K562 (cell line): ENCODE results near the gene LRRC37B. TPM values are rescaled to one million over a fixed set of nuclear protein-coding genes. Genes with fewer than 3 reads are reported as not detected.

Experiments
- BRD9 ChIP-seq: fragments of 450-650 bp; IDR thresholded peaks from 2 replicates; pipeline ENCODE4 v1.6.1; 2018; ENCODE audit warnings: low read depth; ENCODE audit not compliant: partially characterized antibody
- E2F6 ChIP-seq, 2 experiments: IDR thresholded peaks; 2 replicates each; pipeline ENCODE4 v1.6.1; 2011; ENCODE audit warnings: borderline replicate concordance in 1 of 2, control low read depth in 1 of 2, low read depth in 1 of 2, low read length in 1 of 2, mild to moderate bottlenecking in 1 of 2, mixed read lengths in 1 of 2, moderate library complexity in 1 of 2; ENCODE audit not compliant: insufficient read depth in 1 of 2, insufficient read length in 1 of 2, poor library complexity in 1 of 2, severe bottlenecking in 1 of 2; ENCODE audit errors: extremely low read depth in 1 of 2
- E2F8 ChIP-seq: fragments of 450-650 bp; IDR thresholded peaks from 2 replicates; pipeline ENCODE4 v1.7.1; 2018; ENCODE audit warnings: mild to moderate bottlenecking, low read depth; ENCODE audit not compliant: partially characterized antibody
- EP400 ChIP-seq: fragments of 450-650 bp; IDR thresholded peaks from 2 replicates; pipeline ENCODE4 v1.6.1; 2017; ENCODE audit warnings: antibody characterized with exemption, mild to moderate bottlenecking, moderate library complexity
- ETS2 ChIP-seq: IDR thresholded peaks from 2 replicates; pipeline ENCODE4 v1.6.1; 2016; ENCODE audit warnings: borderline replicate concordance, missing genetic modification characterization, mild to moderate bottlenecking, moderate library complexity, missing compliant biosample characterization; ENCODE audit not compliant: poor library complexity, severe bottlenecking
- HNRNPK ChIP-seq: fragments of 200-400 bp; formaldehyde crosslinking; IDR thresholded peaks from one replicate; pipeline ENCODE4 v1.6.1; 2018; ENCODE audit warnings: mild to moderate bottlenecking, low read depth, low read length; ENCODE audit not compliant: poor library complexity, severe bottlenecking
- LARP7 ChIP-seq: fragments of 450-650 bp; IDR thresholded peaks from 2 replicates; pipeline ENCODE4 v1.6.1; 2016
- LCOR ChIP-seq: sonication (generic); formaldehyde crosslinking; IDR thresholded peaks from 2 replicates; pipeline ENCODE4 v1.8.0; 2022; ENCODE audit warnings: mild to moderate bottlenecking, missing genetic modification reagents
- MYBL2 ChIP-seq, 2 experiments: fragments of 450-650 bp in 1 of 2; sonication (generic) in 1 of 2; formaldehyde crosslinking in 1 of 2; IDR thresholded peaks; 2 replicates each; pipeline versions ENCODE4 v1.6.1 to v1.8.1; 2017 to 2022; ENCODE audit warnings: borderline replicate concordance in 1 of 2, inconsistent platforms in 1 of 2, low read depth in 1 of 2, mild to moderate bottlenecking in 1 of 2, missing genetic modification reagents in 1 of 2, moderate library complexity in 1 of 2
- NCOA6 ChIP-seq: fragments of 450-650 bp; IDR thresholded peaks from 2 replicates; pipeline ENCODE4 v1.6.1; 2017; ENCODE audit warnings: mild to moderate bottlenecking
- NFE2 ChIP-seq: IDR thresholded peaks from 2 replicates; pipeline ENCODE4 v1.6.1; 2014; ENCODE audit warnings: antibody characterized with exemption, low read depth
- NONO ChIP-seq, 2 experiments: fragments of 200-400 bp in 1 of 2; fragments of 450-650 bp in 1 of 2; formaldehyde crosslinking in 1 of 2; IDR thresholded peaks; 2 replicates each; pipeline ENCODE4 v1.6.1; 2017; ENCODE audit warnings: low read depth in 2 of 2, mild to moderate bottlenecking in 2 of 2, moderate library complexity in 2 of 2, low read length in 1 of 2
- POLR2A ChIP-seq: fragments of 450-650 bp; conservative IDR thresholded peaks from 2 replicates; pipeline ENCODE4 v1.6.1; 2016
- RBBP5 ChIP-seq: fragments of 200-600 bp; sonication (generic); IDR thresholded peaks from 2 replicates; pipeline ENCODE4 v1.6.1; 2012; ENCODE audit warnings: borderline replicate concordance, mild to moderate bottlenecking, low read length, control low read depth, inconsistent platforms; ENCODE audit not compliant: insufficient read depth, poor library complexity, severe bottlenecking
- RBFOX2 ChIP-seq: fragments of 200-400 bp; formaldehyde crosslinking; IDR thresholded peaks from 2 replicates; pipeline ENCODE4 v1.6.1; 2017; ENCODE audit warnings: low read depth, mild to moderate bottlenecking, low read length, moderate library complexity
- SAP30 ChIP-seq: fragments of 200-600 bp; sonication (generic); IDR thresholded peaks from 2 replicates; pipeline ENCODE4 v1.6.1; 2012; ENCODE audit warnings: borderline replicate concordance, low read depth, mild to moderate bottlenecking, moderate library complexity, low read length, control low read depth, inconsistent platforms; ENCODE audit not compliant: insufficient read depth, poor library complexity, severe bottlenecking
- SMARCA4 ChIP-seq: fragments of 450-650 bp; IDR thresholded peaks from 2 replicates; pipeline ENCODE4 v1.6.1; 2016
- SMARCC2 ChIP-seq: fragments of 450-650 bp; IDR thresholded peaks from 2 replicates; pipeline ENCODE4 v1.6.1; 2017; ENCODE audit warnings: antibody characterized with exemption, moderate library complexity, mild to moderate bottlenecking, low read depth
- TAF1 ChIP-seq: IDR thresholded peaks from 2 replicates; pipeline ENCODE4 v1.6.1; 2011; ENCODE audit warnings: mild to moderate bottlenecking, low read length, moderate library complexity; ENCODE audit not compliant: insufficient read depth, control insufficient read depth, severe bottlenecking; ENCODE audit errors: extremely low read depth
- ZBTB7A ChIP-seq: IDR thresholded peaks from 2 replicates; pipeline ENCODE4 v1.6.1; 2011; ENCODE audit warnings: low read depth, mild to moderate bottlenecking, low read length, moderate library complexity, borderline replicate concordance; ENCODE audit not compliant: control insufficient read depth
- ZFX ChIP-seq: sonication (generic); formaldehyde crosslinking; IDR thresholded peaks from 2 replicates; pipeline ENCODE4 v1.8.0; 2022; ENCODE audit warnings: mild to moderate bottlenecking, missing genetic modification reagents, moderate library complexity
- ZNF263 ChIP-seq: sonication (generic); formaldehyde crosslinking; IDR thresholded peaks from 2 replicates; pipeline ENCODE4 v1.8.0; 2022; ENCODE audit warnings: mild to moderate bottlenecking, missing genetic modification reagents, borderline replicate concordance
- ZNF316 ChIP-seq: fragments of 450-650 bp; IDR thresholded peaks from 2 replicates; pipeline ENCODE4 v1.6.1; 2016
- polyA plus RNA-seq, 8 experiments: library from polyadenylated mRNA; depleted of rRNA in 4 of 8; stranded (reverse) in 5 of 8; unstranded in 3 of 8; fragments of >200 nt; fragmentation: Nextera tagmentation in 2 of 8; fragmentation: Illumina TruSeq in 1 of 8; extraction: Ambion mirVana in 2 of 8; extraction: Trizol in 1 of 8; gene quantifications; 2 replicates each; pipeline versions ENCODE4 v1.2.1 to v1.2.3, GENCODE V29; 2011 to 2014; ENCODE audit warnings: inconsistent platforms in 1 of 8, missing spikeins in 1 of 8
- total RNA-seq, 7 experiments: library from RNA; depleted of rRNA in 6 of 7; stranded (reverse); fragments of >200 nt in 6 of 7; fragmentation: Illumina TruSeq in 2 of 7; extraction: Trizol in 2 of 7; gene quantifications; 2 replicates each; pipeline versions ENCODE4 v1.2.1 to v1.2.3, GENCODE V29; 2011 to 2021; ENCODE audit warnings: low replicate concordance in 1 of 7

Gene LRRC37B
- total and polyA plus RNA-seq, 9 of the 15 experiments (the other 6 are each of a cell fraction or from before 2014, with no cell fraction given), result 2.7 to 19.8 (median 12.4) TPM

GRCh38 chr17:32007463-32008298 is 498 bp downstream of the LRRC37B start (continued):
- TF ChIP-seq E2F8 (peak; percentile 30), HNRNPK (no peak), SMARCA4 (peak; percentile 33), ZBTB7A (peak; percentile 58; the same call in 1 of the 2 replicates), ZNF316 (0 out of 2 replicates have a peak, but pooled peaks have one; percentile 33), POLR2A (0 out of 2 replicates have a peak, but pooled peaks have one; percentile 16), RBFOX2 (0 out of 2 replicates have a peak, but pooled peaks have one; percentile 43), LCOR (CRISPR knock-in tag) (no peak), SAP30 (peak; percentile 11), NONO (IDR thresholded peaks at IDR 0.05; ENCODE audit: low read depth in 2 of 2, low read length in 1 of 2) (peak in 1 of 2 experiments; percentile 68; a peak in 1 of 4 replicates), RBBP5 (peak; percentile 72), NCOA6 (no peak), E2F6 (IDR thresholded peaks at IDR 0.05; ENCODE audit: borderline replicate concordance in 1 of 2, extremely low read depth in 1 of 2, insufficient read depth in 1 of 2, insufficient read length in 1 of 2, low read depth in 1 of 2, low read length in 1 of 2, poor library complexity in 1 of 2, severe bottlenecking in 1 of 2) (no peak), MYBL2 (IDR thresholded peaks at IDR 0.05; ENCODE audit: low read depth) (no peak), MYBL2 (CRISPR knock-in tag; IDR thresholded peaks at IDR 0.05; ENCODE audit: borderline replicate concordance) (no peak), LARP7 (0 out of 2 replicates have a peak, but pooled peaks have one; percentile 44), NFE2 (peak; percentile 61), ETS2 (peak; percentile 44), EP400 (no peak), SMARCC2 (0 out of 2 replicates have a peak, but pooled peaks have one; percentile 23), BRD9 (no peak), ZNF263 (CRISPR knock-in tag) (peak; percentile 51; the same call in 1 of the 2 replicates), ZFX (0 out of 2 replicates have a peak, but pooled peaks have one; percentile 23), TAF1 (peak; percentile 3)
